ENCODE data around the gene GLI2.

Gene GLI2

DNA sequence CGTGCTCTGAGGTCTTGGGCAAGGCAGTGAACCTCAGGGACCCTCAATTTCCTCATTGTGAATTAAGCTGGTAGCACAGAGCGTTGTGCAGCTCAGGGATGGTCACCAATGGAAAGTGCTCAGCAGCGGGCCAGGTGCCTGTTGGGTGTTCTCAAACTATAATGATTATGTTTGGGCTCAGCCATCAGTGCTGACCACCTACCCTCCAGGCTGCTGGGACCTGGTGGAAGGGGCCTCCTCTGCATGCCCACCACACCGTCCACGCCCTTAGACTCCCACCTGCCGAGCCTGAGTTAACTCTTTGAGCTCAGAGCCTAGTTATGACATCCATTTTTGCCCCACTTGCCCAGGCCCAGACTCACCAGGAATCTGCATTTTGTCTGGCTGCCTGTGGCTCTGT, 35.0 kb downstream of the GLI2 start:
- Histone ChIP-seq H3K9me3 (ENCODE audit: low read depth, low read length) (no peaks in the 10 kb centered on the region), H3K27ac (no peak overlapping the region), H3K9ac (ENCODE audit: insufficient read length) (no peak overlapping the region), H3K36me3 (ENCODE audit: insufficient read depth, low read length) (no peaks in the 10 kb centered on the region), H3K4me3 (no peak overlapping the region)
- TF ChIP-seq FOXP2 (optimal IDR thresholded peaks at IDR 0.05; ENCODE audit: control extremely low read depth, extremely low read length, insufficient read depth) (no peak), EZH2 (IDR thresholded peaks at IDR 0.05) (no peak), POLR2AphosphoS5 (IDR thresholded peaks at IDR 0.05; ENCODE audit: borderline replicate concordance, low read depth, low read length) (no peak)
- no peak for DNase-seq (ENCODE audit: low read depth, low spot score)

DNA sequence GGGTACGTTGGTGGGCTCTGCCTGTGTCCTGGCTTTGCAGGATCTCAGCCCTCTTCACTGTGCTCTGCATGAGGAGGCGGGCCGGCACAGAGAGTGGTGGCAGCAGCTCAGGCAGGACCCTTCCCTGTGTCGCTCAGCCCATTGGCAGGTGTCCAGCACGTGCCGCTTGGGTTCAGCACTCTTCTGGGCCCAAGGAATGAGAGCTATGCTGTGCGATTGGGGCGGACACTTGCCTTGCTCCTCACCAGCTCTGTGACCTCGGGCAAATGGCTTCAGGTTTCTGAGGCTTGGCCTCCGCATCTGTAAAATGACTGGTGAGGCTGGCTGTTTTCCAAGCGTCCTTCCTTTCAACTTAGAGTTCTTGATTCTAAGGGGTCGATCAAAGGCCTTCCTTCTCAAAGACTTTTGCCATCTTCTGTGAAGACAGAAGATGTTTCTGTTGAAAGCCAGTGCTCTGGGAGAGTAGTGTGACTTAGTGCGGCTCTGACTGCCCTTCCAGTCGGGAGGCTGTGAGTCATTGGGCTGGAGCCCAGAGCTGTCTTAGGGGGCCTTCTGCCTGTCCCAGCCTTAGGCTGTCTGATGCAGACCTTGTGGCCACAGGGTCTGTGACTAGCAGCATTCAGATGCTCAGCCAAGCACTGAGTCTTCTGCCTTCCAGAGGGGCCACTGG, 35.6 kb downstream of the GLI2 start:
- Histone ChIP-seq H3K9ac (ENCODE audit: insufficient read length) (no peak overlapping the region), H3K36me3 (ENCODE audit: insufficient read depth, low read length) (no peaks in the 10 kb centered on the region), H3K27ac (no peak overlapping the region), H3K4me3 (no peak overlapping the region), H3K9me3 (ENCODE audit: low read depth, low read length) (no peaks in the 10 kb centered on the region)
- TF ChIP-seq EZH2 (IDR thresholded peaks at IDR 0.05): no peak
- no peak for DNase-seq (ENCODE audit: low read depth, low spot score)

- TF ChIP-seq FOXP2 (optimal IDR thresholded peaks at IDR 0.05; ENCODE audit: control extremely low read depth, extremely low read length, insufficient read depth): no peak
- TF ChIP-seq EZH2 (IDR thresholded peaks at IDR 0.05): no peak
- no peak for TF ChIP-seq POLR2AphosphoS5 (IDR thresholded peaks at IDR 0.05; ENCODE audit: borderline replicate concordance, low read depth, low read length)
- Histone ChIP-seq H3K9ac (ENCODE audit: insufficient read length) (no peak overlapping the region), H3K27ac (no peak overlapping the region)
These were observed 36.1 kb downstream of the GLI2 start for GRCh38 chr2:120771781-120772208.

DNA sequence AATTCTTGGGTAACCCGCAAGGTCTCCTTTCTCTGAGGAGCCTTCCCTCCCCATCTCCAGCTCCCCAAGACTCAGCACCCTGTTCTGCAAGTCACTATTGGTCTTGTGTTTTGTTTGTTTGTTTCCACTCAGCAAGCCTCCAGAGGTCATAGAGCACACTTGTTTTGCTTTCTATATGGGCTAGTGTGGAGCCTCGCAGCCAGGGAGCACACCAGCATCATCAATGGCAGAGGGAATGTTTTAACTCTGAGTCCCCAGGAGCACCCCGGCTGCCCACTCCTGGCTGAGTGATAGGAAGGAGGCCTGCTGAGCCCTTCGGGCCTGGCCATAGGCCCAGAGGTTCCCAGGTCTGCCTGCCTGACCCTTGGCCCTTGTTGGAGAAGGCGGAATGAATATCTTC, 36.6 kb downstream of the GLI2 start:
- no peak for DNase-seq (ENCODE audit: low read depth, low spot score)
- TF ChIP-seq FOXP2 (optimal IDR thresholded peaks at IDR 0.05; ENCODE audit: control extremely low read depth, extremely low read length, insufficient read depth) (no peak), EZH2 (IDR thresholded peaks at IDR 0.05) (no peak), POLR2AphosphoS5 (IDR thresholded peaks at IDR 0.05; ENCODE audit: borderline replicate concordance, low read depth, low read length) (no peak)
- Histone ChIP-seq H3K27ac (no peak overlapping the region), H3K36me3 (ENCODE audit: insufficient read depth, low read length) (no peaks in the 10 kb centered on the region), H3K9ac (ENCODE audit: insufficient read length) (no peak overlapping the region), H3K4me3 (no peak overlapping the region), H3K9me3 (ENCODE audit: low read depth, low read length) (no peaks in the 10 kb centered on the region)

More at GRCh38 chr2:120771781-120772208, 36.1 kb downstream of the GLI2 start:
- Histone ChIP-seq H3K36me3 (ENCODE audit: insufficient read depth, low read length) (no peaks in the 10 kb centered on the region), H3K9me3 (ENCODE audit: low read depth, low read length) (no peaks in the 10 kb centered on the region), H3K4me3 (no peak overlapping the region)
- DNase-seq (ENCODE audit: low read depth, low spot score): no peak

GRCh38 chr2:120773186-120773800, 37.6 kb downstream of the GLI2 start:
- Histone ChIP-seq H3K9ac (ENCODE audit: insufficient read length) (no peak overlapping the region), H3K4me3 (no peak overlapping the region), H3K27ac (no peak overlapping the region), H3K9me3 (ENCODE audit: low read depth, low read length) (no peaks in the 10 kb centered on the region), H3K36me3 (ENCODE audit: insufficient read depth, low read length) (no peaks in the 10 kb centered on the region)
- TF ChIP-seq POLR2AphosphoS5 (IDR thresholded peaks at IDR 0.05; ENCODE audit: borderline replicate concordance, low read depth, low read length) (no peak), FOXP2 (optimal IDR thresholded peaks at IDR 0.05; ENCODE audit: control extremely low read depth, extremely low read length, insufficient read depth) (no peak), EZH2 (IDR thresholded peaks at IDR 0.05) (no peak)
- no peak for DNase-seq (ENCODE audit: low read depth, low spot score)

GRCh38 chr2:120774557-120775160, 39.0 kb downstream of the GLI2 start:
- H3K36me3 ChIP-seq (ENCODE audit: insufficient read depth, low read length): no peaks in the 10 kb centered on the region
- H3K27ac ChIP-seq: no peak overlapping the region
- TF ChIP-seq FOXP2 (optimal IDR thresholded peaks at IDR 0.05; ENCODE audit: control extremely low read depth, extremely low read length, insufficient read depth) (no peak), EZH2 (IDR thresholded peaks at IDR 0.05) (no peak), POLR2AphosphoS5 (IDR thresholded peaks at IDR 0.05; ENCODE audit: borderline replicate concordance, low read depth, low read length) (no peak)
- DNase-seq (ENCODE audit: low read depth, low spot score): no peak
- no peak overlapping the region for H3K4me3 ChIP-seq
- H3K9me3 ChIP-seq (ENCODE audit: low read depth, low read length): no peaks in the 10 kb centered on the region
- H3K9ac ChIP-seq (ENCODE audit: insufficient read length): no peak overlapping the region

DNA sequence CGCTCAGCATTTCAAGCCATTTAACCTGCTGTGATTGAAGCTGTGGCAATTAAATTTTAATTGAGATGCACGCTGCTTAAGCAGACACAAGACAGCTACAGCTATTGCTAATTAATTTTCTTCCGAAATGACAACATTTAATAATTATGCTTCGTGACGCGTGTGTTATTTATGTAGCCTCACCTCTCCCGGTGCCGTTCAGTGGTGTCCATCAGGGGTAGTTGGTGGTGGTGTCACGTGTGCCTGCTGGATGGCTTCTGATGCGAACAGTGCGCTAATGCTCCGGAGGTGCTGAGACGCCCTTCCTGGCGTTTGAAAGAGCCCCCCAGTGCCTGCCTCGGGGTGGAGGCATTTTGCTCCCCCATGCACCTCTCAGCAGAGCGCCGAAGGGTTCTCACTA, 39.5 kb downstream of the GLI2 start:
- H3K9ac ChIP-seq (ENCODE audit: insufficient read length): no peak overlapping the region

DNA sequence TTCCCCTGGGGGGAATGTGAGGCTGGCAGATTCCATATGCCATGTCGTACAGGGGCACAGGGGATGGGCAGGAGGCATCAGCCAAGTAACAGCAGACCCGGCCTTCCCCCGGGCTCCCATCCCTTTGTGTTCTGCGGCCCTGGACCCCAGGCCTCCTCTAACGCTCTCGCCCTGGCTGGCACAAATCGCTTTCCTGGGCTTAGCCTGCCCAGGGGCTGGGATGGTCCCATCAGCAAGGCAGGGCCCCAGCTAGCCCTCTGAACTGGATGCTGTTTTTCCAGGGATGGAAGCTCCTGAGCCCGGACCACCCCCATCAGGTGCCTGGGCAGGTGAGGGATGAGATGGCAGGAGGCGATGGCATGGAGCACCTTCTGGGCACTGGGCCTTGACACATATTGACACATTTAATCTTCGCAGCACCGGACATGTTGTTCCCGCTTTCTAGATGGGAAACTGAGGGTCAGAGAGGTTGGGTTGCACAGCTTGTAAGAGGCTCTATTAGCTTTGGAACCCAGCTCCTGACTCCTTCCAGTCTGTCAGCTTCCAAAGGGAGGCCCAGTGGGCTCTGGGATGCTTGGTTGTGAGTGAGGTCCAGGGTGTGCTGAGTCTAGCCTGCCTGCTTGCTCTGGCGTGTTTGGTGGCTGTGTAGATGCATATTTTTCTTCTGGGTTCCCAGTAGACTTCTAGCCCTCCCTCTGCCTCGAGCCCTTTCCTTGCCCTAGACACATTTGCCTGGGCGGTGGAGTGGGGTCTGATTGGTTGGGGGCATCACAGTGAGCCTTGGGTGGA, 40.3 kb downstream of the GLI2 start:
- Histone ChIP-seq H3K27ac (no peak overlapping the region), H3K4me3 (no peak overlapping the region), H3K36me3 (ENCODE audit: insufficient read depth, low read length) (no peaks in the 10 kb centered on the region), H3K9ac (ENCODE audit: insufficient read length) (no peak overlapping the region), H3K9me3 (ENCODE audit: low read depth, low read length) (no peaks in the 10 kb centered on the region)
- no peak for DNase-seq (ENCODE audit: low read depth, low spot score)
- TF ChIP-seq FOXP2 (optimal IDR thresholded peaks at IDR 0.05; ENCODE audit: control extremely low read depth, extremely low read length, insufficient read depth) (no peak), POLR2AphosphoS5 (IDR thresholded peaks at IDR 0.05; ENCODE audit: borderline replicate concordance, low read depth, low read length) (no peak), EZH2 (IDR thresholded peaks at IDR 0.05) (no peak)

More for the DNA sequence above, 39.5 kb downstream of the GLI2 start:
- Histone ChIP-seq H3K27ac (no peak overlapping the region), H3K4me3 (no peak overlapping the region), H3K9me3 (ENCODE audit: low read depth, low read length) (no peaks in the 10 kb centered on the region), H3K36me3 (ENCODE audit: insufficient read depth, low read length) (no peaks in the 10 kb centered on the region)
- no peak for DNase-seq (ENCODE audit: low read depth, low spot score)
- TF ChIP-seq POLR2AphosphoS5 (IDR thresholded peaks at IDR 0.05; ENCODE audit: borderline replicate concordance, low read depth, low read length): no peak
- no peak for TF ChIP-seq FOXP2 (optimal IDR thresholded peaks at IDR 0.05; ENCODE audit: control extremely low read depth, extremely low read length, insufficient read depth)
- no peak for TF ChIP-seq EZH2 (IDR thresholded peaks at IDR 0.05)
